Measurements from ENCODE around the gene DOCK4. TPM values are rescaled to one million over a fixed set of nuclear protein-coding genes. Genes with fewer than 3 reads are reported as not detected.

The DOCK4 gene
- total and polyA plus RNA-seq, 2 experiments from 2014 or later, result 2.1 to 5.0 TPM

GRCh38 chr7:112147793-112148361, 58.3 kb downstream of the DOCK4 start:
- no peak overlapping the region for H2AFZ ChIP-seq
- H4K20me1 ChIP-seq (ENCODE audit: insufficient read depth), result no peaks in the 10 kb centered on the region

GRCh38 chr7:112145206-112145605, 61.0 kb downstream of the DOCK4 start:
- TF ChIP-seq EZH2phosphoT487 (IDR thresholded peaks at IDR 0.05; ENCODE audit: insufficient read depth, low read depth) (no peak), EZH2 (IDR thresholded peaks at IDR 0.05; ENCODE audit: insufficient read depth, poor library complexity, severe bottlenecking) (no peak)
- no peak for DNase-seq
- no peak overlapping the region for H3K4me2 ChIP-seq (ENCODE audit: unreplicated experiment)
- in situ Hi-C loops (cut with MboI), result no loop called here
- H3K9me2 ChIP-seq (ENCODE audit: insufficient read depth), result no peaks in the 10 kb centered on the region
- H3K4me1 ChIP-seq (ENCODE audit: insufficient read depth), result peaks cover 19% of the 10 kb centered on the region
- H2AFZ ChIP-seq, result no peak overlapping the region
- no peak overlapping the region for H3K4me3 ChIP-seq
- no peaks in the 10 kb centered on the region for H3K27me3 ChIP-seq (replicated peaks; ENCODE audit: insufficient read depth)
- no peak overlapping the region for H3K9ac ChIP-seq
- H3F3A ChIP-seq (ENCODE audit: insufficient read depth), result peaks cover 8% of the 10 kb centered on the region; the same call in 1 of the 2 replicates
- no peak overlapping the region for H3K27ac ChIP-seq
- no peaks in the 10 kb centered on the region for H3K36me3 ChIP-seq (ENCODE audit: low read depth)
- H3K79me2 ChIP-seq (ENCODE audit: insufficient read depth), result no peaks in the 10 kb centered on the region
- H4K20me1 ChIP-seq (ENCODE audit: insufficient read depth), result no peaks in the 10 kb centered on the region
- 88 to 92% methylated on average over 5 of the region's 5 CpGs for WGBS, 2 experiments (ENCODE audit: low coverage in 1 of 2, low lambda C conversion rate in 2 of 2, missing lambda C conversion rate in 2 of 2)
- no peaks in the 10 kb centered on the region for H3K9me3 ChIP-seq (ENCODE audit: low read depth)

More at GRCh38 chr7:112147793-112148361, 58.3 kb downstream of the DOCK4 start:
- DNase-seq, result no peak
- Histone ChIP-seq H3K4me3 (no peak overlapping the region), H3K9ac (no peak overlapping the region), H3K4me2 (ENCODE audit: unreplicated experiment) (no peak overlapping the region), H3F3A (ENCODE audit: insufficient read depth) (peaks cover 8% of the 10 kb centered on the region; the same call in 1 of the 2 replicates), H3K9me3 (ENCODE audit: low read depth) (no peaks in the 10 kb centered on the region), H3K27ac (no peak overlapping the region), H3K27me3 (replicated peaks; ENCODE audit: insufficient read depth) (no peaks in the 10 kb centered on the region), H3K9me2 (ENCODE audit: insufficient read depth) (no peaks in the 10 kb centered on the region), H3K4me1 (ENCODE audit: insufficient read depth) (peaks cover 15% of the 10 kb centered on the region), H3K79me2 (ENCODE audit: insufficient read depth) (no peaks in the 10 kb centered on the region), H3K36me3 (ENCODE audit: low read depth) (no peaks in the 10 kb centered on the region)
- TF ChIP-seq EZH2phosphoT487 (IDR thresholded peaks at IDR 0.05; ENCODE audit: insufficient read depth, low read depth) (no peak), EZH2 (IDR thresholded peaks at IDR 0.05; ENCODE audit: insufficient read depth, poor library complexity, severe bottlenecking) (no peak)
- in situ Hi-C loops (cut with MboI), result no loop called here
- WGBS, 2 experiments (ENCODE audit: low coverage in 1 of 2, low lambda C conversion rate in 2 of 2, missing lambda C conversion rate in 2 of 2), result 94 to 96% methylated on average over 2 of the region's 2 CpGs

- H3K79me2 ChIP-seq (ENCODE audit: insufficient read depth), result no peaks in the 10 kb centered on the region
- H2AFZ ChIP-seq, result no peak overlapping the region
- no peak overlapping the region for H3K4me3 ChIP-seq
- H3K9ac ChIP-seq, result no peak overlapping the region
- DNase-seq, result no peak
- H3F3A ChIP-seq (ENCODE audit: insufficient read depth), result peaks cover 8% of the 10 kb centered on the region; the same call in 1 of the 2 replicates
- no peaks in the 10 kb centered on the region for H3K36me3 ChIP-seq (ENCODE audit: low read depth)
- no peaks in the 10 kb centered on the region for H3K9me3 ChIP-seq (ENCODE audit: low read depth)
- H3K4me2 ChIP-seq (ENCODE audit: unreplicated experiment), result peak overlapping the region; percentile 62
- no peaks in the 10 kb centered on the region for H3K9me2 ChIP-seq (ENCODE audit: insufficient read depth)
- TF ChIP-seq EZH2 (IDR thresholded peaks at IDR 0.05; ENCODE audit: insufficient read depth, poor library complexity, severe bottlenecking) (no peak), EZH2phosphoT487 (IDR thresholded peaks at IDR 0.05; ENCODE audit: insufficient read depth, low read depth) (no peak)
- no peaks in the 10 kb centered on the region for H4K20me1 ChIP-seq (ENCODE audit: insufficient read depth)
- H3K4me1 ChIP-seq (ENCODE audit: insufficient read depth), result peaks cover 19% of the 10 kb centered on the region
- 82 to 88% methylated on average over 5 of the region's 5 CpGs for WGBS, 2 experiments (ENCODE audit: low coverage in 1 of 2, low lambda C conversion rate in 2 of 2, missing lambda C conversion rate in 2 of 2)
- H3K27me3 ChIP-seq (replicated peaks; ENCODE audit: insufficient read depth), result no peaks in the 10 kb centered on the region
- in situ Hi-C loops (cut with MboI), result no loop called here
- H3K27ac ChIP-seq, result no peak overlapping the region
Measured at GRCh38 chr7:112144284-112145059, 61.7 kb downstream of the DOCK4 start.

GRCh38 chr7:112143582-112143981, 62.6 kb downstream of the DOCK4 start:
- Histone ChIP-seq H3K36me3 (ENCODE audit: low read depth) (no peaks in the 10 kb centered on the region), H3K27ac (peak overlapping the region; percentile 44), H2AFZ (peak overlapping the region; percentile 66), H3K4me3 (peak overlapping the region; percentile 39), H3K27me3 (replicated peaks; ENCODE audit: insufficient read depth) (no peaks in the 10 kb centered on the region), H3F3A (ENCODE audit: insufficient read depth) (peaks cover 8% of the 10 kb centered on the region; the same call in 1 of the 2 replicates), H3K9me3 (ENCODE audit: low read depth) (no peaks in the 10 kb centered on the region), H3K4me1 (ENCODE audit: insufficient read depth) (peaks cover 19% of the 10 kb centered on the region), H4K20me1 (ENCODE audit: insufficient read depth) (no peaks in the 10 kb centered on the region), H3K79me2 (ENCODE audit: insufficient read depth) (no peaks in the 10 kb centered on the region), H3K4me2 (ENCODE audit: unreplicated experiment) (peak overlapping the region; percentile 62), H3K9ac (peak overlapping the region; percentile 29), H3K9me2 (ENCODE audit: insufficient read depth) (no peaks in the 10 kb centered on the region)
- TF ChIP-seq EZH2phosphoT487 (IDR thresholded peaks at IDR 0.05; ENCODE audit: insufficient read depth, low read depth) (no peak), EZH2 (IDR thresholded peaks at IDR 0.05; ENCODE audit: insufficient read depth, poor library complexity, severe bottlenecking) (no peak)
- 5 to 6% methylated on average over 4 of the region's 4 CpGs for WGBS, 2 experiments (ENCODE audit: low coverage in 1 of 2, low lambda C conversion rate in 2 of 2, missing lambda C conversion rate in 2 of 2)
- in situ Hi-C loops (cut with MboI), result no loop called here
- DNase-seq, result peak; percentile 91
